PFSK-1 (cell line): Measurements from ENCODE around the gene LRRC74B.

ENCODE experiments used
- POLR2AphosphoS5 ChIP-seq: IDR thresholded peaks from 2 replicates; pipeline ENCODE4 v1.6.1; 2012; ENCODE audit warnings: low read depth, mild to moderate bottlenecking, control low read depth, low read length, moderate library complexity
- SIN3A ChIP-seq: IDR thresholded peaks from 2 replicates; pipeline ENCODE4 v1.6.1; 2012; ENCODE audit warnings: mild to moderate bottlenecking, low read length, moderate library complexity, borderline replicate concordance; ENCODE audit not compliant: insufficient read depth
- TAF1 ChIP-seq: IDR thresholded peaks from 2 replicates; pipeline ENCODE4 v1.6.1; 2012; ENCODE audit warnings: low read length, control low read depth, borderline replicate concordance; ENCODE audit not compliant: insufficient read depth
- TF ChIP-seq, protein P1 (sequence below), 2 experiments: IDR thresholded peaks; 2 replicates each; pipeline versions ENCODE4 v1.6.1 to v1.8.0; 2011 to 2012; ENCODE audit warnings: low read depth in 2 of 2, low read length in 2 of 2, control low read depth in 1 of 2, inconsistent platforms in 1 of 2, mild to moderate bottlenecking in 1 of 2, moderate library complexity in 1 of 2; ENCODE audit not compliant: insufficient read depth in 1 of 2

DNA sequence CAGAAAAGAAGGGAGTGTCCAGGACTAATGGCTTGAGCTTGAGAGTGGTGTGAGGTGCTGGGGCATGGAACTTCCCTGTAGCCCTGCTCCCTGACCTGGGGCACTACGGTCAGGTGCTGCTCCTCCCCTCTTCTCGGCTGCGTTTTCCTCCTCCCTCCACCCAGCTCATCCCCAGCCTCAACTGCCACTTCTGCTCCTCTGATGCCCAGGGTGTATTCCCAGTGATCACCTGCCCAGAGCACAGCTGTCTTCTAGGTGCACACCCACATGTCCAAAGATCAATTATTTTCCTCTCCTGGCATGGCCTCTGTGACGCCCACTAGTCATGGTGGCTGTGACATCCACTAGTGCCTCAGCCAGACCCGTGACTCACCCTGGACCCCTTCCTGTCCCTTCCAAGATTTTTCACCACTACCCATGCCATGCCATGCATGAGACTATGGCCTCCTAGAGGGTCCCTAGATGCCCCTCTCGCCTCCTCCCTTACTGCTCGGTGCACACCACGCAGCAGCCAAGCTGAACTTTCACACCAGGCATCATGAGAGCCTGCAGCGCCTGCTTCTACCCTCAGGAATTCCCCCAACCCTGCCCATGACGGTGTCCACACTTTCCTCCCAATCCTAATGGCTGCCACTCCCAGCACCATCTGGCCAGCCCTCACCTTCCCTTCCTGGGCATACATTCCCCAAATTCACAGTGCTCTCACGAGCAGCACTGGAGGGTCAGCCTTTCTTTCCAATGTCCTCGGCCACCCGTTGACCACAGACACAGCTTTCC is 28.9 kb upstream of the LRRC74B start:
- TF ChIP-seq, protein P1, sequence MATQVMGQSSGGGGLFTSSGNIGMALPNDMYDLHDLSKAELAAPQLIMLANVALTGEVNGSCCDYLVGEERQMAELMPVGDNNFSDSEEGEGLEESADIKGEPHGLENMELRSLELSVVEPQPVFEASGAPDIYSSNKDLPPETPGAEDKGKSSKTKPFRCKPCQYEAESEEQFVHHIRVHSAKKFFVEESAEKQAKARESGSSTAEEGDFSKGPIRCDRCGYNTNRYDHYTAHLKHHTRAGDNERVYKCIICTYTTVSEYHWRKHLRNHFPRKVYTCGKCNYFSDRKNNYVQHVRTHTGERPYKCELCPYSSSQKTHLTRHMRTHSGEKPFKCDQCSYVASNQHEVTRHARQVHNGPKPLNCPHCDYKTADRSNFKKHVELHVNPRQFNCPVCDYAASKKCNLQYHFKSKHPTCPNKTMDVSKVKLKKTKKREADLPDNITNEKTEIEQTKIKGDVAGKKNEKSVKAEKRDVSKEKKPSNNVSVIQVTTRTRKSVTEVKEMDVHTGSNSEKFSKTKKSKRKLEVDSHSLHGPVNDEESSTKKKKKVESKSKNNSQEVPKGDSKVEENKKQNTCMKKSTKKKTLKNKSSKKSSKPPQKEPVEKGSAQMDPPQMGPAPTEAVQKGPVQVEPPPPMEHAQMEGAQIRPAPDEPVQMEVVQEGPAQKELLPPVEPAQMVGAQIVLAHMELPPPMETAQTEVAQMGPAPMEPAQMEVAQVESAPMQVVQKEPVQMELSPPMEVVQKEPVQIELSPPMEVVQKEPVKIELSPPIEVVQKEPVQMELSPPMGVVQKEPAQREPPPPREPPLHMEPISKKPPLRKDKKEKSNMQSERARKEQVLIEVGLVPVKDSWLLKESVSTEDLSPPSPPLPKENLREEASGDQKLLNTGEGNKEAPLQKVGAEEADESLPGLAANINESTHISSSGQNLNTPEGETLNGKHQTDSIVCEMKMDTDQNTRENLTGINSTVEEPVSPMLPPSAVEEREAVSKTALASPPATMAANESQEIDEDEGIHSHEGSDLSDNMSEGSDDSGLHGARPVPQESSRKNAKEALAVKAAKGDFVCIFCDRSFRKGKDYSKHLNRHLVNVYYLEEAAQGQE (IDR thresholded peaks at IDR 0.05; ENCODE audit: insufficient read depth in 1 of 2, low read depth in 2 of 2, low read length in 2 of 2), result no peak
- TF ChIP-seq TAF1, result no peak
- no peak for TF ChIP-seq POLR2AphosphoS5
- no peak for TF ChIP-seq SIN3A
